PFSK-1 (cell line): ENCODE results near the gene TUBB1.

Experiments used
- FOXP2 ChIP-seq: optimal IDR thresholded peaks from 2 replicates; pipeline ENCODE3; 2011; ENCODE audit warnings: borderline replicate concordance, control low read depth, inconsistent platforms; ENCODE audit not compliant: insufficient read depth; ENCODE audit errors: extremely low read length, extremely low read depth
- POLR2AphosphoS5 ChIP-seq: IDR thresholded peaks from 2 replicates; pipeline ENCODE4 v1.6.1; 2012; ENCODE audit warnings: low read depth, mild to moderate bottlenecking, control low read depth, low read length, moderate library complexity
- TAF1 ChIP-seq: IDR thresholded peaks from 2 replicates; pipeline ENCODE4 v1.6.1; 2012; ENCODE audit warnings: low read length, control low read depth, borderline replicate concordance; ENCODE audit not compliant: insufficient read depth
- TF ChIP-seq, protein P1 (sequence below), 2 experiments: IDR thresholded peaks; 2 replicates each; pipeline versions ENCODE4 v1.6.1 to v1.8.0; 2011 to 2012; ENCODE audit warnings: low read depth in 2 of 2, low read length in 2 of 2, control low read depth in 1 of 2, inconsistent platforms in 1 of 2, mild to moderate bottlenecking in 1 of 2, moderate library complexity in 1 of 2; ENCODE audit not compliant: insufficient read depth in 1 of 2

GRCh38 chr20:59015411-59015810 lies 3.8 kb upstream of the TUBB1 start:
- TF ChIP-seq TAF1: no peak
- no peak for TF ChIP-seq FOXP2
- no peak for TF ChIP-seq POLR2AphosphoS5
- TF ChIP-seq, protein P1, sequence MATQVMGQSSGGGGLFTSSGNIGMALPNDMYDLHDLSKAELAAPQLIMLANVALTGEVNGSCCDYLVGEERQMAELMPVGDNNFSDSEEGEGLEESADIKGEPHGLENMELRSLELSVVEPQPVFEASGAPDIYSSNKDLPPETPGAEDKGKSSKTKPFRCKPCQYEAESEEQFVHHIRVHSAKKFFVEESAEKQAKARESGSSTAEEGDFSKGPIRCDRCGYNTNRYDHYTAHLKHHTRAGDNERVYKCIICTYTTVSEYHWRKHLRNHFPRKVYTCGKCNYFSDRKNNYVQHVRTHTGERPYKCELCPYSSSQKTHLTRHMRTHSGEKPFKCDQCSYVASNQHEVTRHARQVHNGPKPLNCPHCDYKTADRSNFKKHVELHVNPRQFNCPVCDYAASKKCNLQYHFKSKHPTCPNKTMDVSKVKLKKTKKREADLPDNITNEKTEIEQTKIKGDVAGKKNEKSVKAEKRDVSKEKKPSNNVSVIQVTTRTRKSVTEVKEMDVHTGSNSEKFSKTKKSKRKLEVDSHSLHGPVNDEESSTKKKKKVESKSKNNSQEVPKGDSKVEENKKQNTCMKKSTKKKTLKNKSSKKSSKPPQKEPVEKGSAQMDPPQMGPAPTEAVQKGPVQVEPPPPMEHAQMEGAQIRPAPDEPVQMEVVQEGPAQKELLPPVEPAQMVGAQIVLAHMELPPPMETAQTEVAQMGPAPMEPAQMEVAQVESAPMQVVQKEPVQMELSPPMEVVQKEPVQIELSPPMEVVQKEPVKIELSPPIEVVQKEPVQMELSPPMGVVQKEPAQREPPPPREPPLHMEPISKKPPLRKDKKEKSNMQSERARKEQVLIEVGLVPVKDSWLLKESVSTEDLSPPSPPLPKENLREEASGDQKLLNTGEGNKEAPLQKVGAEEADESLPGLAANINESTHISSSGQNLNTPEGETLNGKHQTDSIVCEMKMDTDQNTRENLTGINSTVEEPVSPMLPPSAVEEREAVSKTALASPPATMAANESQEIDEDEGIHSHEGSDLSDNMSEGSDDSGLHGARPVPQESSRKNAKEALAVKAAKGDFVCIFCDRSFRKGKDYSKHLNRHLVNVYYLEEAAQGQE (IDR thresholded peaks at IDR 0.05; ENCODE audit: insufficient read depth in 1 of 2, low read depth in 2 of 2, low read length in 2 of 2): no peak
